ENCODE results near the gene S100PBP.

The S100PBP gene

GRCh38 chr1:32817159-32817814 lies at the start of gene S100PBP, which contains the start of gene YARS1:
TSS of gene S100PBP (plus strand) at chr1:32817653. CDS start at chr1:32826100, 8,447 bp downstream.
TSS of gene YARS1 (minus strand) at chr1:32817358. CDS start at chr1:32817244, 114 bp downstream.
- DNase-seq (peak; percentile 100), ATAC-seq (peak; percentile 96)

DNA sequence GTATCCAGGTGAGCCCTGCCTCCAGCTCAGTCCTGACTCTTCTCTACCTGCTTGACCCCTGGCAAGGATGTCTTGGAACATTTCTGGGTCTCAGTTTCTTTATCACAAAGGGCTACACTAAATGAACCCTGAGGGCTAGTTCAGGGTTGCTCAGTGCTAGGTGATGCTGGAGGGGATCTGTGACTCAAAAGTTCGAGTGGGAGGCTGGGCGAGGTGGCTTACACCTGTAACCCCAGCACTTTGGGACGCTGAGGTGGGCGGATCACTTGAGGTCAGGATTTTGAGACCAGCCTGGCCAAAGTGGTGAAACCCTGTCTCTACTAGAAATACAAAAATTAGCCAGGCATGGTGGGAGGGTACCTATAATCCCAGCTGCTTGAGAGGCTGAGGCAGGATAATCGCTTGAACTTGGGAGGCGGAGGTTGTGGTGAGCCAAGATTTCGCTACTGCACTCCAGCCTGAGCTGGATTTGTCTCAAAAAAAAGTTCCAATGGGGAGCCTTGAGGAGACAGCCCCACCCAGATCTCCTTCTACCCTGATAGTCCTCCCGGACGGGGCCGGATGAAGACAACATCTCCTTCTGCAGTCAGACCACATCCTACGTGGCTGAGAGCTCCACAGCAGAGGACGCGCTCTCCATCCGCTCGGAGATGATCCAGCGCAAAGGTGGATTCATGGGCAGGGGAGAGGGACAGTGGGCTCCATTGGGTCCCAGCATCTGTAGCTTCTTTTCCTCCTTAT lies 49.2 kb upstream of the S100PBP start:
- DNase-seq: no peak
- ATAC-seq: no peak

- no peak for DNase-seq
- ATAC-seq: no peak
These were observed 47.8 kb upstream of the S100PBP start for GRCh38 chr1:32769524-32770220.

GRCh38 chr1:32770221-32770731 lies 47.2 kb upstream of the S100PBP start:
- ATAC-seq: no peak
- DNase-seq: no peak

DNA sequence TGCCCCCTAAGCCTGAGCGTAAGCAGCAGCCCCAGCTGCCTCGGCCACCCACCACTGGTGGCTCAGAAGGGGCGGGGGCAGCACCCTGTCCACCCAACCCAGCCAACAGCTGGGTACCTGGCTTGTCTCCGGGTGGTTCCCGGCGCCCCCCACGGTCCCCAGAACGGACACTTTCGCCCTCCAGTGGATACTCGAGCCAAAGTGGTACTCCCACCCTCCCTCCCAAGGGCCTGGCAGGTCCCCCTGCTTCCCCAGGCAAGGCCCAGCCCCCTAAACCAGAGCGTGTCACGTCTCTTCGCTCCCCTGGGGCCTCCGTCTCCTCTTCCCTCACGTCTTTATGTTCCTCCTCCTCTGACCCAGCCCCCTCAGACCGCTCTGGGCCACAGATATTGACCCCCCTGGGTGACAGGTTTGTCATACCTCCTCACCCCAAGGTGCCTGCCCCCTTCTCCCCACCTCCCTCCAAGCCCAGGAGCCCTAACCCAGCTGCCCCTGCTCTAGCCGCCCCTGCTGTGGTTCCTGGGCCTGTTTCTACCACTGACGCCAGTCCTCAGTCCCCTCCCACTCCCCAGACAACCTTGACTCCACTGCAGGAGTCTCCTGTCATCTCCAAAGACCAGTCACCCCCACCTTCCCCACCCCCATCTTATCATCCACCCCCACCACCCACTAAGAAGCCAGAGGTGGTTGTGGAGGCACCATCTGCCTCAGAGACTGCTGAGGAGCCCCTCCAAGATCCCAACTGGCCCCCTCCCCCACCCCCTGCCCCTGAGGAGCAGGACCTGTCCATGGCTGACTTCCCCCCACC lies 46.5 kb upstream of the S100PBP start:
- no peak for DNase-seq
- no peak for ATAC-seq

DNA sequence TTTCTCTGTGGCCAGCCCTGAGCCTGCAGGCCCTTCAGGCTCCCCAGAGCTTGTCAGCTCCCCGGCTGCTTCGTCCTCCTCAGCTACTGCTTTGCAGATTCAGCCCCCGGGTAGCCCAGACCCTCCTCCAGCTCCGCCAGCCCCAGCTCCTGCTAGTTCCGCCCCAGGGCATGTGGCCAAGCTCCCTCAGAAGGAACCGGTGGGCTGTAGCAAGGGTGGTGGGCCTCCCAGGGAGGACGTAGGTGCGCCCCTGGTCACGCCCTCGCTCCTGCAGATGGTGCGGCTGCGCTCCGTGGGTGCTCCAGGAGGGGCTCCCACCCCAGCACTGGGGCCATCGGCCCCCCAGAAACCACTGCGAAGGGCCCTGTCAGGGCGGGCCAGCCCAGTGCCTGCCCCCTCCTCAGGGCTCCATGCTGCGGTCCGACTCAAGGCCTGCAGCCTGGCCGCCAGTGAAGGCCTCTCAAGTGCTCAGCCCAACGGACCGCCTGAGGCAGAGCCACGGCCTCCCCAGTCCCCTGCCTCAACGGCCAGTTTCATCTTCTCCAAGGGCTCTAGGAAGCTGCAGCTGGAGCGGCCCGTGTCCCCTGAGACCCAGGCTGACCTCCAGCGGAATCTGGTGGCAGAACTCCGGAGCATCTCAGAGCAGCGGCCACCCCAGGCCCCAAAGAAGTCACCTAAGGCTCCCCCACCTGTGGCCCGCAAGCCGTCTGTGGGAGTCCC lies 45.7 kb upstream of the S100PBP start:
- DNase-seq: no peak
- ATAC-seq: no peak

GRCh38 chr1:32772281-32773017 lies 45.0 kb upstream of the S100PBP start:
- ATAC-seq: no peak
- DNase-seq: no peak

- DNase-seq (peak; percentile 80), ATAC-seq (peak; percentile 79)
These were observed 44.3 kb upstream of the S100PBP start for GRCh38 chr1:32773018-32773763.

GRCh38 chr1:32773764-32774463 lies 43.5 kb upstream of the S100PBP start:
- DNase-seq (no peak), ATAC-seq (peak; percentile 3)

DNA sequence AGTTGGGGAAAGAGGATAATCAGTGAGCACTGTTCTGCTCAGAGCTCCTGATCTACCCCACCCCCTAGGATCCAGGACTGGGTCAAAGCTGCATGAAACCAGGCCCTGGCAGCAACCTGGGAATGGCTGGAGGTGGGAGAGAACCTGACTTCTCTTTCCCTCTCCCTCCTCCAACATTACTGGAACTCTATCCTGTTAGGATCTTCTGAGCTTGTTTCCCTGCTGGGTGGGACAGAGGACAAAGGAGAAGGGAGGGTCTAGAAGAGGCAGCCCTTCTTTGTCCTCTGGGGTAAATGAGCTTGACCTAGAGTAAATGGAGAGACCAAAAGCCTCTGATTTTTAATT lies 43.0 kb upstream of the S100PBP start:
- DNase-seq: no peak
- ATAC-seq: no peak

GRCh38 chr1:32774950-32775634 lies 42.4 kb upstream of the S100PBP start:
- no peak for DNase-seq
- ATAC-seq: no peak

GRCh38 chr1:32775640-32776337 lies 41.7 kb upstream of the S100PBP start:
- DNase-seq: no peak
- no peak for ATAC-seq

GRCh38 chr1:32779242-32779641 lies 38.2 kb upstream of the S100PBP start:
- ATAC-seq (no peak), DNase-seq (no peak)

- ATAC-seq: no peak
- no peak for DNase-seq
These were observed 37.4 kb upstream of the S100PBP start for GRCh38 chr1:32780005-32780404.

DNA sequence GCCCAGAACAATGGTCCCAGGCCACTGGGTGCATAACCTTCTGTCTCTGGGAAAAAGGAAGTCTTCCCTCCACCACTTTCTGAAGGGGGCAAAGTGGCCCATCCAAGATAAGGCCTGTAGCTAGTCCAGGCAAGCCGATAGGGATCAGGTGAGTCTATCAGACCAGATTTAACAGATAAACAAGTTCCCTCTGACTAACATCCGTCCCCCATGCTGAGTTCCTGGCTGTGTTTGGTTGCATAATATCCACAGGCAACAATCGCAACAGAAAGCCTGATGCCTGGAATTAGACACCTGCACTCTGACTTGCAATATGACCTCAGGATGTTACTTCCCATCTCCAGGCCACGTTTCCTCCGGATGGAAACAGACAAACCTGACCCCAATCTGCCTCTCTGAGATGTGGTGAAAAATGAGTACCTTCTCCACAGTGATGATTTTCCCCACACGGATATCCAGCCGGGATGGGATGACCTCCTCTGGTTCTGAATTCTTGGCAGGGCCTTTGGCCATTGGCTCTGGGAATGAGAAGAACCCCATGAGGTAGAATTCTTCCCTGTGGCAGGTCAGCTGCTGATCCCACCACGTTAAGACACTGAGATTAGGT lies 36.7 kb upstream of the S100PBP start:
- no peak for ATAC-seq
- DNase-seq: no peak

GRCh38 chr1:32782086-32782485 lies 35.4 kb upstream of the S100PBP start:
- DNase-seq: no peak
- ATAC-seq: no peak

- ATAC-seq (no peak), DNase-seq (no peak)
These were observed 33.6 kb upstream of the S100PBP start for GRCh38 chr1:32783851-32784250.

DNA sequence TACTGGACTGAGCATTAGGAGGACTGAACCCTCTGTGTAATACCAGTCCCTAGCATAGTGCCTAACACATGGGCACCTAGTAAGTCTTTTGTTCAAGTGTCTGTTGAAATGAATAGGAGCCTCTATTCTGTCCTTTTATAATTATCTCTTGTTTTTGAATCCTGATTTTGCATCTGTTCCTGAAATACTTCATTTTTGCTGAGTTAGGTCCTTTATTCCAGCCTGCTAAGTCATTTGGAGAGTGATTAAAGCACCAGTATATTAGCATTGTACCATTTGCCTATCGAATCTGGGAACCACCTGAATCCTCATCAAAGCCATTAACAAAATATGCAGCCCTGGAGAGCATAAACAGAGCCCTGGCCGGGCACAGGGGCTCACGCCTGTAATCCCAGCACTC lies 32.6 kb upstream of the S100PBP start:
- no peak for DNase-seq
- ATAC-seq: no peak
